T-helper 1 cell treated with Interleukin-12 subunit alpha and Interleukin-12 subunit beta and Interleukin-4 antibody, amounts not matched to agents 30 ng/mL and 1 ng/mL, for 36 hours (primary cell): ENCODE results near the gene BHLHE41. TPM values are rescaled to one million over a fixed set of nuclear protein-coding genes. Genes with fewer than 3 reads are reported as not detected.

Experiments
- intact Hi-C: fragments of 100-400 bp; cut with micrococcal nuclease; formaldehyde crosslinking; loops from one replicate; pipeline ENCODE4 v1.15.1; 2024
- total RNA-seq: library from RNA; stranded (reverse); gene quantifications from 2 replicates; pipeline ENCODE4 v1.2.3, GENCODE V29; 2022

Gene BHLHE41
- total RNA-seq, 1 donor from 2014 or later = not detected

DNA sequence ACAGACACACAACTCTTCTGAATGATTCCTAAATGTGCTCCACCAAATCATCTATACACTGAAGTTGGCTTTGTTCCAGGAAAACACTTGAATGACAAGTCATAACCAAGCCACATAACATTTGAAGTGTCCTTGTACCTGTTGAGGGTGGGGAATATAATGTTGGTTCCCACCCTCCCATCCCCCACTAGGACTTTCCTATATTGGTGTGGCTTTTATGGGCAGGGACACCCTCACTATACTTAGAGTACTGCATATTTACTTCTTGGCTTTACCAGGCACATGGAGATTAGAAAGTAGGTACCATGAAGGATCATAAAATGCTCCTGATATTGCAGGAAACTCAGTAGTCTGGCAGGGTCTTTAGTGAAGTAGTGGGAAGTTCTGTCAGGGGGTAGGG lies 9.7 kb upstream of the BHLHE41 start:
- intact Hi-C loops = no loop called here

DNA sequence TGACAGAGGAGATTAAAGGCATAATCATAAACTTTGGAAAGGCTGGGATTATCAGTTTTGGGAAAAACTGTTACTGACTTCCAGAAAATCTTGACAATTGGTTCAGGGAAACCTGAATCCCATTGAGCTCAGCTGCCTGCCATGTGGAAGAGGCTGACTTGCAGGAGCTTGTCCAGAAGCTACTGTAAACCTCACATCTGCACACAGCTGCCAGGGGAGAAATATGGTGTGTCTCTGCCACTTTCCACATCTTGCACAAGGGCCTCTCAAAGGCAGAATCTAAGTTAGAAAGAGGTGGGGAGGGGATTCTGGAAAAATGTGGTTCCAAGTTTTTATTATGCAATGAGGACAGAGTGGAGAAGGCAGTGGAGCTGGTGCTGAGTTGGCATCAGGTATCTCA lies 8.7 kb upstream of the BHLHE41 start:
- intact Hi-C loops = no loop called here

DNA sequence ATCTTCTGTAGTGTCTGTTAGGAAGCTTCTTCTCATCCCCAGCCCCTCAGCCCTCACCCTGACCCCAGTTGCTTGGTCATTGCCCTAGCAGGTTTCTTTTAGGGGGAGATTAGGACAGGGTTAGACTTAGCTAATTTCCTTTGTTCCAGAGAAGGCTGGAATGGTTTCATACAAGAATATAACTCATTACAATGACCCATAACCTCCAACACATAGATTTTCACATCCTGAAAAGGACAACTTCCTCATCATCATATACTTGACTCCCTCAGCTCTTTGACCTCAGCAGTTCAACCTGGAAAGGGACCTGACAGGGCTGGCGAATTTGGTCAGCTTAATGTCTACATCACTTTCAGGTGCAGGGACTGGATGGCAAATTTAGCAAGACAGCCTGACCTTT lies 8.0 kb upstream of the BHLHE41 start:
- intact Hi-C loops = no loop called here

DNA sequence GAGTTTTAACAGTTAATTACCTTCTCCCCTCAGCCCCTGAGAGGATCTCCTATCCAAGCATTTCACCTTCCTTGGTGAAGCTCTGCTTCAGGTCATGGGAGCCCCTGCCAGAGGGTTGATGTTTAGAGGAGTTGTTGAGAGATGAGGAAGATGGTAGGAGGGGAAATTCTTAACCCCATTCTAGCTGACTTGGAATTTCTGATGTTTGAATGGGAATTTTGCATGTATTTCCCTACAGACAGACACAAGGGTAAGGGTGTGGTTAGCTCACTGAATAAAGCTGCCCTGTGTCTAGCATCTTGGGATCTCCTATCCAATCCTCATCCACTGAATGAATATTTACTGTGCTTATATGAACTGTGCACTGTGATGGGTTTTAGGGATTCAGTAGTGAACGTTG lies 7.1 kb upstream of the BHLHE41 start:
- intact Hi-C loops = no loop called here

DNA sequence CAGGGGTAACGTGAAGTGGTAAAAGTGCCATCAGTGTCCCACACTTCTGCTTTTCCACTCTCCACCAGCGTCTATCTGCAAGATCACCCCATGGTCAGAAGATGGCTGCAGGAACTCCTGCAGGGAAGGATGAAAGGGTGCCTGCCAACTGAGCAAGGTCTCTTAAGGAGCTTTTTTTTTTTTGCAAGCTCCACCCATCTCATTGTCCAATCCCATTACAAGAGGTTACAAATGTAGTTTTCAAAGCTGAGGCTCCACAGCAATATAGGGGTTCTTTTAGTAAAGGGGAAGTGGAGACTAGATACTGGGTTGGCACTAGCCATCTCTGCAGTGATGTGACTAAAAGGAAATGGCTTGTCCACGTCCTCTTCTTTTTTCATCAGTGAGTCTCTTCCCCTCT lies 5.9 kb upstream of the BHLHE41 start:
- intact Hi-C loops = no loop called here

DNA sequence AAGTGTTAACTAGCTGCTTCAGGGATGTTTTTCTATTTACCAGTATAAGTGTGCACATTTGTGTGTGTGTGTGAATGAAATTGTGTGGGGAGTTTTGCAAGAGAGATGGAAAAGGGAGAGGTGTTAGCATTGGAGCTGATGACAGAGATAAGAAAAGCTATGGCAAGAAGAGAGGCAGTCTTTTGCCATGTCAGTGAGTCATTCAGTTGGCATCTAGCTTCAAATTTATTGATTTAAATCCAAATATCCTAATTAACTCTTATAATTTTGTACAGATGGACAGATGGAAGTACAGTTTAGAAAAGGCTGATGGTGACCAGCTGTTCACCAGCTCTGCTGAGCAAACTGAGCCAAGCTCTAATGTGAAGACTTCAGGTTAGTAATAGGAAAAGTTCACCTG lies 3.3 kb upstream of the BHLHE41 start:
- intact Hi-C loops = loop anchor here (5.0 to 10.0 kb wide), 2 partner anchors 171 to 1847 kb away; partner anchors contain the start of genes PTHLH and RASSF8

DNA sequence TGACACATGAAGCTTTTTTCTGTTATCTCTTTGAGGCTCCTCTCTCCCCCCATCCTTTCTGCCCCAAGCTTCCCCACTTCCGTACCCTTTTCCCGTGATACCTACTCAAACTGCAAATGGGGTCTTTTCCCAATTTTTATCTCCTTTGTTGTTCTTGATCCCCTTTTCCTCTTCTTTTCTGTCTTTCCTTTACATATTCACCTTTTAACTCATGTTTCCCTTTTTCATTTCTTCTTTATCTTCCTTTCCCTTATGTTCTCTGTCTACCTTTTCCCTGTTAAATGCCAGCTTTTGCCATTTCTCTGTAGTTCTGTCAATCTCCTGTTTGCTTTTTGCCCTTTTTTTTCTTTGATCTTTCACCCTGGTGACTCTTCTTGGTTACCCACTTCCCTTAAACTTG lies 2.6 kb upstream of the BHLHE41 start:
- intact Hi-C loops = loop anchor here (5.0 to 10.0 kb wide), 2 partner anchors 170 to 1847 kb away; partner anchors contain the start of genes PTHLH and RASSF8

DNA sequence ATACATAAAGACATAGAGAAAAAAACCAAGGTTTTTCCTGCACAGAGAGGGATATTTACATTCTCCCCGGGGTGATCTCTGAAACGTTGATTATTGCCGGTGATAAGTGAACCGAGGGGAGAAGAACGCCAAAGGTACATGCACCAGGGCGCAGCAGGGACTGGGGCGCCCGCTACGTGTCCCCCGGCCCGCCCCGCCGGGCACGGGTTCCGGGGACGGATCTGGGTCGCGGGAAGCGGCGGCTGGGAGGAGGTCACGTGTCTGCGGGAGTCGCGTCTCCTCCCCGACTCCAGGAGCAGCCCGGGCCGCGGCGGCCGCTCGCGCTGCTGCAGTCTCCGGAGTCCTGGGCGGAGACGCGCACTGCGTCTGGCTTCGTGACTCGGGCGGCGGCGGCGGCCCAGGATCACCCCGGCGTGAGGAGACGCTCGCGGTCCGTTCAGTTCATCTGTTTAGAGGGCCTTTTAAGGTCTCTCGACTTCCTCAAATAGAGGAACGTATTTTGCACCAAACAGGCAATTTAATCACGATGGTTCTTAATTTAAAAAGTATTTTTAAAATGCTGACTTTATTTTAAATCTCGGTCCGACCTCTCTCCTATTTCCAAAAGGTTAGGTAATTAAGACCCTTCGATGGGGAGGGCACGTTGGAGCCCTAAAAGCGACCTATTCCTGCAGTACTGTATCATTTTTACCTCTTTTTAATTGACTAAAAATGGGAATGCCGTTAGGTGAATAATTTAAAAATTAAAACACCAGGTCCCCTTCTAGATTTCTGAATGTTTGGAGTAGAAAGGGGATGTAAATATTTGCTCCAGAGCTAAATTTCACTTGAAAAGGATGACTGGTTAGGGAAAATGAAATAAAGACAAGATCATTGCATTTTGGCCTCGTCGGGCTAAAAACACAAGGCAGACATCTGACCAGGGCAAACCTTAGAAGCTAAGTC lies 1.8 kb upstream of the BHLHE41 start:
- intact Hi-C loops = loop anchor here (5.0 to 10.0 kb wide), 2 partner anchors 169 to 1848 kb away; partner anchors contain the start of genes PTHLH and RASSF8

DNA sequence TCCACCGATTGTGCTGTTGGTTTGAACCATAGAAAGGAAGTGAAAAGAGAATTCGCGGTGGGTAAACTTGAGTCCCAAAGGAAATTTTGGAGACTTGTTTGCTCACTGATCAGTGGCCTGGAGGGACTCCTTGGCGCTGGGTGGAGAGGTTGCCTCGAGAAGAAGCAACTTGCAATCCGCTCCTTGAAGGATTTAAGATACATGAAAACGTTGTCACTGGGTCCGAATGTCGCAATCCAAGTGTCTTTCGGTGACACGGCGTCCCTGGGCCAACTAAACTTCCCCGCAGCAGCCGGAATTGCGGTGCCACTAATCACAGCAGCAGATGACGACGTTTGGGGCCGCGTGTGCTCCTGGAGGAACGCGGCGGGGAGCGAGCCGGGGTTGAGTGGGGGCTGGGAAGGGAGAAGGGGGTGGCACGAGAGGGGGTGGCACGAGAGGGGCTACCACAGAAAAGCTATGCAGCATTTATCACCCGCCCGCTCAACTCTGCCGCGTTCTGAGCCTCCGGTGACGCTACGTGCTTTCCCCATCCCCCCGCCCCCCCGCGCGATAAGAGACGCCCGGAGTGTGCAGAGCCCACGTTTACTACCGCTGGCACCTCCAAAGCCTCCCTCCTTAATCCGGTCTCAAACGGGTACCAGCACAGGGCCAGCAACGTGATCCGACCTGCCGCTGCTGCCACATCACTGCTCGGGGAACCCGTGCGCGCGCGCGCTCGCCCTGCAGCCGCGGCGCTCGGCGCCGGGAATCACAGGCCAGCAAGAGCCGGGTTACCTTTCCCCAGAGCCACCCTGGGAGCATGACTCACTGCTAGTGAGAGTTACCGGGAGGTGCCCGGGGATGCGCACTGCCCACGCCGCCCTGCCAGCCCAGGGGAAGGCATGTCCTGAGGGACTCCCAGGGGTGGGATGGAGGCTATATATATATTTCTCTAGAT lies 833 bp upstream of the BHLHE41 start:
- intact Hi-C loops = loop anchor here (5.0 to 10.0 kb wide), 2 partner anchors 168 to 1849 kb away; partner anchors contain the start of genes PTHLH and RASSF8

DNA sequence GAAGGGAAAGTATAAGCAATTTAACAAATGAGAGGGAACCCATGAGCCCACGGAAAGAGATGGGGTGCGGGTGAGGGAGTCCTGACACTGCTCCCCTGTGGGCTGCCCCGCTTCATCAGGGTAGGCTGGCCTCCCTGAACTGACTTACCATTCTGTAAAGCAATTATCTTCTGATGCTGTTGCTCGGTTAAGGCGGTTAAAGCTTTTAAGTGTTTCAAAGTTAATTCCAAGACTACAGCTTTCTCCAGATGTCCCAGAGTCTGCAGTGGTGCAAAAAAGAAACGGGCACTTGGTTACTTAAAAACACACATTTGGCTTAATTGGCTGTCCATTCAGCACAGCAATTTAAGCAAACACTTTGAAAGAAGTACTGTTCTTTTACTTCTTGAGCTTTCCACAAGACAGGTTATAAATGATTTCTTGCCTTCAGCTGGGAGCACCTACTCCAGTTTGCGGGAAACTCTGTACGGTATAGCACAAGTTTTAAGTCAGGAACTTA lies 1.3 kb downstream of the BHLHE41 start:
- intact Hi-C loops = loop anchor here (5.0 to 10.0 kb wide), 2 partner anchors 764 to 1851 kb away; partner anchors contain the start of gene PTHLH

DNA sequence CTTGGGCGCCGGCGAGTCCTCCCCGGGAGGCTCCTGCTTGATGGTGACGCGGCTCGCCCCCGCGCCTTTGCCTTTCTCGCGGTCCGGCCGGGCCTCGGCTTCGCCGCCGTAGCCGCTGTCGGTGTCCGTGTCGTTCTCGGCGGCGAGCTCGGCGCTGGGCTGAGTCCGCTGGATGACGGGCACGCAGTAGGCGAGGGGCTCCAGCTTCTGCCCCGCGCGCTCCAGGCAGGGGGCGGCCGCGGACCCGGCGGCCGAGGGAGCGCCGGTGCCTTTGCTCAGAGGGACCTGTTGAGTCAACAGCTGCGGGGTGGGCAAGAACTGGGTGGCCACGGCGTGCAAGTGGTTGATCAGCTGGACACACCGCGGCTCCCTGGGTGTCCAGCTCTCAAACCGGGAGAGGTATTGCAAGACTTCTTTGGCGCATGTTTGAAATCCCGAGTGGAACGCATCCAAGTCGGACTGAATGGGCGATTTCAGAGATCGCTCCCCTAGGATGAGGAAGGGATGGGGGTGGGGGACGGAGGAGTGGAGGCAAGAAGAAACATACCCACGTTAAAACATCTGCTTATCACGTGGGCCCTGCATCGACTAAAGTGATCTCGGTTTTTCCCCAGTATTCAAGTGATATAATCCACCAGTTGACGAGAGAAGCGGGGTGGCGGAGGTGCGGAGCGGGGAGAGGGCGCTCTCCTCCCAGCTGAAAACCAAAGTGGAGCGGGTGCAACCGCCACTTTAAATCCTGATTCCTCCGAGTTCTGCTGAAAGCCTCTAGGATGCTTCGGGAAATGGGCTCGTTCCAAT lies 2.0 kb downstream of the BHLHE41 start:
- intact Hi-C loops = loop anchor here (5.0 to 10.0 kb wide), 2 partner anchors 764 to 1852 kb away; partner anchors contain the start of gene PTHLH

DNA sequence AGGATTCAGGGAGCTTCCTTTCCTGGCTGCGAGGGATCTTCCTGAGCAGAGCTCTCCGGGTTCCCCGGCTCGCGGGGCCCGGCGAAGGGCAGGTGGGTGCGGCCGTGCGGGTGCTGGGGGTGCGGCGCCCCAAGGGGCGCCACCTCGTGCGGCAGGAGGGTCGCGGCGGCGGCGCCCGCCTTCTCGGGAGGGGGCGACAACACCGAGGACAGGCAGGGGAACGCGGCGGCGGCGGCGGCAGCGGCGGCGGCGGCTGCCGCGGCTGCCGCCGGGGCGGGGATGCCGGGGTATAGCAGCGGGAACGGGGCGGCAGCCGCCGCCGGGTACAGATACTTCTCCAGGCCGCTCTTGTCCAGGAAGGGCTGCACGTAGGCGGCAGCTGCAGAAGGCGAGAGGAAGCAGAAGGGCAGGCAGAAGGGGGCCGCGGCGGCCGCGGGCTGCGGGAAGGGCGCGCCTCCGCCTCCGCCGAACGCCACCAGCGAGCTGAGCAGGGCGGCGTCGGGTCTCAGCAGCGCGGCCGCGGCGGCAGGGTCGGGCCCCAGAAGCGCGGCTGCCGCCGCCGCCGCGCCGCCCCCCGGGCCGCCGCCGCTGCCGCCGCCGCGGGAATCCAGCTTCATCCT lies 2.7 kb downstream of the BHLHE41 start:
- intact Hi-C loops = loop anchor here (5.0 to 10.0 kb wide), 2 partner anchors 765 to 1853 kb away; partner anchors contain the start of gene PTHLH

DNA sequence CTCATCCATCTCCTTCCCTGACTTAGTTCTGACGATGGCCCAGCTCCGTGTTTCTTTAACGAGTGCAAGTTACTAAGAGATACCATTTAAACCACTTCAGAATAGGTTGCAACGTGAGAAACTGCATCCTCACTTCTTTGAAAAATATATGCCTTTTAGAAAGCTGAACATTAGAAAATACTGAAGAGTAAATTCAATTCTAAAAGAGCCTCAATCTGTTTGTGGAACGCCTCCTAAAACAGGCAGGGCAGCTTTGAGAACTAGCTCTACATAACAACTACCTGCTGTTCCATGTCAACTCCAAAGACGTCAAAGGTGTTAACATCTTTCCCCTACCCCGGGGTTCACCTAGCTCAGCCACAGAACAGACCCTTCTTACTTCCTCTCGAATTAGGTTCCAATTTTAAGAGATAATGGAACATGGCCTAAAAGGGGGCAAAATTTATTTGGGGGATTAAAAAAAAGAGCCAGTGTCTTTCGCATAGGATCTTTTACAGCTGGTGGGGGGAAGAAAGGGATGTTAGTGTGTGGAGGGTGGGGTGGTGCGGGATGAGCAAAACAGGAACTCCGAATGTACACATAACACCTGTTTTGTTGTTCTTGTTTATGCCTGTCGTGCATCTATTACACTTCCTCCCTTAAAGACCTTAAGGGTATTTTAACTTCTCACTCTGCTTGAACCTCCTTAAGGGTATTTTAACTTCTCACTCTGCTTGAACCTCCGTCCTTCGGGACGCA lies 3.3 kb downstream of the BHLHE41 start:
- intact Hi-C loops = loop anchor here (5.0 to 10.0 kb wide), 2 partner anchors 766 to 1853 kb away; partner anchors contain the start of gene PTHLH

DNA sequence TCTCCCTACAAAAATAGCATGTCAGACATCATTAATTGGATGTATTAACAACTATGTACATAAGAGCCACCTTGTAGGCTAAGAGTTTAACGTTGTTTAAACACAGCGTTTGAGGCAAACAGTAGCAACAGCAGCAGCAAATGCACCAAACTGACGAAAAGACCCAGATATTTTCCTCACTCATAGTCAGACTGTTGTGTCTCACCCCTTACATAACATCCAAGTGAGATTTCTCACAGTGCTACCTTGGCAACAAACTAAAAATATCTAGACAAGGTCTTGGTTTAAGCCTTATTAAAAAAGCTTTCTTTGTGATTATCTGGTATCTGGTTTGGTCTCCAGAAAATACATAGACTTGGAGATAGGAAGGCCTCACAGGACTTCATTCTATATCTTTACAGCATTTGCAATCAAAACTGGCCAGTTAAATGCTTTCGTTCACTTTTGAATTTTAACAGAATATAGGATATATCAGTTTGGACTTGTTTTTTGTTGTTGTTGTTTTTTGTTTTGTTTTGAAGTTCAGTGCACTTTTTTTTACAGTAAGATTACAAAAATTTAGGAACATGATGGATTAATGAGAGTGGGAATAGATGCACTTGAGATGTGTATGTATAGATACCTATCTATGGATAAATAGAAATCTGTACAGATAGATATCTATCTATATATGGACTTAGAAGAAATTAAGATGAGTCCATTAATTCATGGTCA lies 4.1 kb downstream of the BHLHE41 start:
- intact Hi-C loops = loop anchor here (5.0 to 10.0 kb wide), 2 partner anchors 767 to 1854 kb away; partner anchors contain the start of gene PTHLH

DNA sequence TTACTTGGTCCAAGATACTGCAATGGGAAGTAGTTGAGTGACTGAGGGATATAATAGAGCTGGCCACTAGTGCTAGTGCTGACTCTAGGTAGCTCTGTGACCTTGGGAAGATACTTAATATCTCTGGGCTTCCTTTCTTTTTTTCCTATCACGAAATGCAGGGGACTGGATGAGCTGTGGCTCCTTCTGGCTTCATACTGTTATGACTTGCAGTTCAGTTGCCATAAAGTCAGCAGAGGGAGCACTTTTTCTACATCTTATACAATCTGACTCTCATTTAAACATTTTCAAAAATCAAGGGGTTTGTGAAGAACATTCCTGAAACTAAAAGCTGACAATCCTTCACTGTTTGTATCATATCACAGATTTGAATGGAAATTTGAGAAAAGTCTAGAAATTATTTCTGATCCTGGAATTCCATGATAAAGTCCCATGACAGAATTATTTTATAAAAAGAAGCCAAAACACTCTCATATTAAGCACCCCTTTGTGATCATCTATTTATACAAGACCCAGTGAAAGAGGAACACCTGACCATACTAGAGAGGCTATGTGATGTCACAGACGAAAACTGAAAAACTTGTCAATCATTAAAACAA lies 5.3 kb downstream of the BHLHE41 start:
- intact Hi-C loops = loop anchor here (1.0 to 10.0 kb wide), 7 partner anchors 303 to 1215 kb away; partner anchors contain the start of genes BMAL2 and TM7SF3

DNA sequence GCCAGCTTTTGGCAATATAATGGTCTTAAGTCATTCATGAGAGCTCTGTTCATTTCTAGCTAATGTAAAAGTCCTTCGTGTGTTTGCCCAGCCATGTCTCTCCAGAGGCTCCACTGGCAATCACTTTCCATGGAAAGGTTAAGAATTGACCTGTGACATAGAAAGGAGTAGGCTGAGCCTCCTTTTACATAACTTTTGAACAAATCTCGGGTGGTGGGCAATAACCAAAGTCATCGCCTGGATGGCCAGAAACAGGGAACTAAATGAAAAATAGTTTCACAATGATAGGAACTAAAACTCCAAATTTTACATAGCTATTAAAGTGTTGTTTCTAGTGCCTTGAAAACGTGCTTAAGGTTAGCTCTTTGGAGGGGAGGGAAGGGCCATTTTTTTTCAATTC lies 6.5 kb downstream of the BHLHE41 start:
- intact Hi-C loops = loop anchor here (5.0 to 10.0 kb wide), 4 partner anchors 304 to 1216 kb away; partner anchors contain the start of genes BMAL2 and TM7SF3
